Psoas muscle (tissue), 8 donors: ENCODE results near the gene CACNB3. TPM values are rescaled to one million over a fixed set of nuclear protein-coding genes. Genes with fewer than 3 reads are reported as not detected.
A peak's percentile ranks its signal among the peaks of the same experiment; 100 is the strongest.
"Not testable (repeated sequence)": the region's sequence is repeated elsewhere in the genome, so short reads cannot be mapped to it uniquely, and the experiment has no call there.

ENCODE experiments used
- ATAC-seq, 4 donors: fragments of 200-7000 bp; cut with Tn5 transposase; one replicate each; pipeline ENCODE4 v1.9.1; 2020; ENCODE audit warnings: moderate library complexity in 3 of 4, mild to moderate bottlenecking in 2 of 4
- DNase-seq, 2 donors: peaks; one replicate each; pipeline ENCODE4 v3.0.0-alpha.2; 2020
- H3K27ac ChIP-seq: fragments of 200-600 bp; one replicate; pipeline ENCODE4 v1.8.0; 2022
- H3K27me3 ChIP-seq, 3 donors: fragments of 200-600 bp in 1 of 3; one replicate each; pipeline versions ENCODE4 v1.6.1 to v1.8.0; 2013 to 2022; ENCODE audit warnings: low read length in 2 of 3, mild to moderate bottlenecking in 2 of 3, moderate library complexity in 1 of 3; ENCODE audit not compliant: insufficient read depth in 3 of 3
- H3K36me3 ChIP-seq, 2 donors: fragments of 200-600 bp in 1 of 2; one replicate each; pipeline versions ENCODE4 v1.6.1 to v1.8.0; 2013 to 2022; ENCODE audit warnings: low read depth in 1 of 2, mild to moderate bottlenecking in 1 of 2, moderate library complexity in 1 of 2; ENCODE audit not compliant: insufficient read depth in 1 of 2
- H3K4me1 ChIP-seq: fragments of 200-600 bp; one replicate; pipeline ENCODE4 v1.8.0; 2022
- H3K4me3 ChIP-seq: fragments of 200-600 bp; one replicate; pipeline ENCODE4 v1.8.0; 2022; ENCODE audit warnings: mild to moderate bottlenecking
- H3K9me3 ChIP-seq: fragments of 200-600 bp; one replicate; pipeline ENCODE4 v1.8.0; 2022
- WGBS, 3 donors: extraction: QIAGEN DNeasy Blood & Tissue Kit; methylation state at CpG; one replicate each; pipeline versions ENCODE4 v1.1.6 to v1.1.7; 2013; 5-methylcytosine and 5-hydroxymethylcytosine counted together
- intact Hi-C, 2 donors: fragments of 100-400 bp; cut with DNase I; formaldehyde crosslinking; loops; one replicate each; pipeline versions ENCODE4 v1.11.0 to v1.14.2; 2022
- polyA plus RNA-seq, 3 donors: library from polyadenylated mRNA; stranded (reverse); fragments of 200-250 nt; gene quantifications; one replicate each; pipeline ENCODE4 v1.2.3, GENCODE V29; 2013
- total RNA-seq, 4 donors: library from RNA; stranded (reverse); fragmentation: NEBNext Ultra II Directional in 2 of 4; extraction: Animal tissue kit (Norgen Biotek cat#: 25700) in 2 of 4; gene quantifications; one replicate each; pipeline versions ENCODE4 v1.2.1 to v1.2.4, GENCODE V29; 2021 to 2023
- TF ChIP-seq, protein P1 (sequence below): fragments of 200-600 bp; IDR thresholded peaks from one replicate; pipeline ENCODE4 v1.8.0; 2022; ENCODE audit warnings: antibody characterized with exemption
- donor health status: healthy with polysubstance abuse.
- donor health status: DM: no; HTN: no; CAD: no; lungs with moderate emphysema.
- donor health status: Bipolar disorder and iron deficiency.
- donor health status: healthy.
- donor health status: DM: yes; HTN: yes; CAD: no.
- donor health status: DM: no; HTN: no; CAD: no.
- donor health status: DM: no; HTN: no; CAD: no.
- donor health status: DM: yes; HTN: yes; CAD: no.

The CACNB3 gene
- total and polyA plus RNA-seq, 7 donors: 0.92 to 3.5 (median 2.0) TPM

DNA sequence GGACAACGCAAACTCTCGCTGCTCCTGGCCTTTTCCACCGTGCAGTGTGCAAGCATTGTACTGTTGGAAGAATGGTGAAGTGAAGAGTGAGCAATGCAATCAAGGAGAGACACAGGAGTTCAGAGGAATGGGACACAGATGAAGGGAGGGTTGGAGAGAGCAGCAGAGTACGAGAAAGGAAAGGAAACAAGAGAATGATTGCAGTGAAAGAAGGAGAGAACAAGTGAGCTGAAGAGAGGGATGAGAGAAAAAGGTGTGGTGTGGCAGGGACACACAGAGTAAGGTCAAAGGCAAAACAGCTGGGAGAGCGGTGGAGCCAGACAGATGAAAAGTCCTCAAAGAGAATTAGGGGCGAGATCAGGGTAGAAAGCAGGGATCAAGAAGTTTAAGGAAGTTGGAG, 13.0 kb downstream of the CACNB3 start:
- intact Hi-C loops: no loop called here
- Histone ChIP-seq H3K36me3 (peaks cover 21 to 91% of the 10 kb centered on the region in 2 donors), H3K4me3 (no peak overlapping the region), H3K9me3 (no peaks in the 10 kb centered on the region), H3K4me1 (no peaks in the 10 kb centered on the region), H3K27ac (no peak overlapping the region), H3K27me3 (no peaks in the 10 kb centered on the region)
- DNase-seq (no peak), ATAC-seq (no peak)
- TF ChIP-seq, protein P1, sequence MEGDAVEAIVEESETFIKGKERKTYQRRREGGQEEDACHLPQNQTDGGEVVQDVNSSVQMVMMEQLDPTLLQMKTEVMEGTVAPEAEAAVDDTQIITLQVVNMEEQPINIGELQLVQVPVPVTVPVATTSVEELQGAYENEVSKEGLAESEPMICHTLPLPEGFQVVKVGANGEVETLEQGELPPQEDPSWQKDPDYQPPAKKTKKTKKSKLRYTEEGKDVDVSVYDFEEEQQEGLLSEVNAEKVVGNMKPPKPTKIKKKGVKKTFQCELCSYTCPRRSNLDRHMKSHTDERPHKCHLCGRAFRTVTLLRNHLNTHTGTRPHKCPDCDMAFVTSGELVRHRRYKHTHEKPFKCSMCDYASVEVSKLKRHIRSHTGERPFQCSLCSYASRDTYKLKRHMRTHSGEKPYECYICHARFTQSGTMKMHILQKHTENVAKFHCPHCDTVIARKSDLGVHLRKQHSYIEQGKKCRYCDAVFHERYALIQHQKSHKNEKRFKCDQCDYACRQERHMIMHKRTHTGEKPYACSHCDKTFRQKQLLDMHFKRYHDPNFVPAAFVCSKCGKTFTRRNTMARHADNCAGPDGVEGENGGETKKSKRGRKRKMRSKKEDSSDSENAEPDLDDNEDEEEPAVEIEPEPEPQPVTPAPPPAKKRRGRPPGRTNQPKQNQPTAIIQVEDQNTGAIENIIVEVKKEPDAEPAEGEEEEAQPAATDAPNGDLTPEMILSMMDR: no peak
- 87 to 92% (median 88%) methylated on average over 6 of the region's 6 CpGs for WGBS, 3 donors

DNA sequence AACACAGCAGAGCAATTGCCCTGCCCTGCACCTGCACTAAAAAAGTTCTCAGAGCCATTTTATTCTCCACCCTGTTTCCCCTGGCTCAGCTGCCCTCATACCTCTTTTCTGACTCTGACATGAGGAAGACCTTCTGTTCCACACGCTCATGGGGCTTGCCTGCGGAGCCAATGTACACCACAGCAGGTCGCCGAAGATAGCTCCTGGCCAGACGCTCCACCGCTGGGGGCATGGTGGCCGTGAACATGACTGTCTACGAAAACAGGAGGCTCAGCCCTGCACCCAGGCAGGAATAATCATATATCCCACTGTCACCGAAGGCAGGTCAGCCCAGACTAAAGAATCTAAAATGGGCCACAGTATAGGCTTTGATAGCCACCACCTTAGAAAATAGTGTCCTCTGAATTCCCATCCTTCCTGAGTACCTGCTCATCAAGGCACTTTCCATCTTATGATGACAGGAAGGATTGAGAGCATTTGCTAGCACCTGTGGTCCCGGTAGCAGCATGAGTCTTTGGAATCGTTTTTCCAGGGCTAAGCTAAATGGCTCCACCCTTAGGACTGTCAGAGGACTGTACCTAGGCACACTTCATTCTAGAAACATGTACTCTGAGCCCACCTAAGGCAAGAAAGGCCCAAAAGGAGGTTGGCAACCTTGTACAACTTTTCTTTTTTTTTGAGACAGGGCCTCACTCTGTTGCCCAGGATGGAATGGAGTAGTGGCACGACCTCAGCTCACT, 14.2 kb downstream of the CACNB3 start:
- no peak overlapping the region for H3K4me3 ChIP-seq
- intact Hi-C loops: no loop called here
- TF ChIP-seq, protein P1: no peak
- DNase-seq (no peak), ATAC-seq (no peak)
- no peak overlapping the region for H3K27ac ChIP-seq
- 87 to 90% (median 88%) methylated on average over 12 of the region's 12 CpGs for WGBS, 3 donors
- no peaks in the 10 kb centered on the region for H3K27me3 ChIP-seq
- H3K36me3 ChIP-seq: peaks cover 21 to 98% of the 10 kb centered on the region in 2 donors
- no peaks in the 10 kb centered on the region for H3K4me1 ChIP-seq
- no peaks in the 10 kb centered on the region for H3K9me3 ChIP-seq

DNA sequence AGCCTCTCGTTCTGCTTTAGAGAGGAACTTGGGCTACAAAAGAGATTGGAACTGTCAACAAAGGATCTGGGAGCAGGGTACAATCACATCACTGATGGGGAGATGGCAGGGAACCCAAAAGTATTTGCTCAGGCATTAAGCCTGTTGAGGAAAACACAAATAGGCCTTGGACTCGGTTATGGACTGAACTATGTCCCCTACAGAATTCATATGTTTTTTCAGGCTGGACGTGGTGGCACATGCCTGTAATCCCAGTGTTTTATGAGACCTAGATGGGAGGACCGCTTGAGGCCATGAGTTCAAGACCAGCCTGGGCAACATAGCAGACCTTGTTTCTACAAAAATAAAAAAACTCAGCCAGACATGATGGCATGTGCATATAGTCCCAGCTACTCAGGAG, 19.8 kb downstream of the CACNB3 start:
- no peaks in the 10 kb centered on the region for H3K27me3 ChIP-seq
- H3K4me1 ChIP-seq: no peaks in the 10 kb centered on the region
- no peak overlapping the region for H3K27ac ChIP-seq
- ATAC-seq (no peak), DNase-seq (no peak)
- intact Hi-C loops: no loop called here
- peaks cover 16 to 83% of the 10 kb centered on the region in 2 donors for H3K36me3 ChIP-seq
- 85 to 95% (median 85%) methylated on average over 4 of the region's 4 CpGs for WGBS, 3 donors
- TF ChIP-seq, protein P1: no peak
- H3K9me3 ChIP-seq: no peaks in the 10 kb centered on the region
- no peak overlapping the region for H3K4me3 ChIP-seq

DNA sequence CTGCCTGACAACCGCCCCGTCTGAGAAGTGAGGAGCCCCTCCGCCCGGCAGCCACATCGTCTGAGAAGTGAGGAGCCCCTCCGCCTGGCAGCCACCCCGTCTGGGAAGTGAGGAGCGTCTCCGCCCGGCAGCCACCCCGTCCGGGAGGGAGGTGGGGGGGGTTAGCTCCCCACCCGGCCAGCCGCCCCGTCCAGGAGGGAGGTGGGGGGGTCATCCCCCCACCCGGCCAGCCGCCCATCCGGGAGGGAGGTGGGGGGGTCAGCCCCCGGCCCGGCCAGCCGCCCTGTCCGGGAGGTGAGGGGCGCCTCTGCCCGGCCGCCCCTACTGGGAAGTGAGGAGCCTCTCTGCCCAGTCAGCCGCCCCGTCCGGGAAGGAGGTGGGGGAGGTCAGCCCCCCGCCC, 23.7 kb downstream of the CACNB3 start:
- H3K9me3 ChIP-seq, H3K4me1 ChIP-seq, H3K4me3 ChIP-seq, H3K27me3 ChIP-seq, intact Hi-C loops, DNase-seq, H3K27ac ChIP-seq, ATAC-seq: not testable (repeated sequence)
- H3K36me3 ChIP-seq: peaks cover 15 to 83% of the 10 kb centered on the region in 2 donors
- 92 to 94% (median 93%) methylated on average over 10 to 29 of the region's 29 CpGs for WGBS, 3 donors

DNA sequence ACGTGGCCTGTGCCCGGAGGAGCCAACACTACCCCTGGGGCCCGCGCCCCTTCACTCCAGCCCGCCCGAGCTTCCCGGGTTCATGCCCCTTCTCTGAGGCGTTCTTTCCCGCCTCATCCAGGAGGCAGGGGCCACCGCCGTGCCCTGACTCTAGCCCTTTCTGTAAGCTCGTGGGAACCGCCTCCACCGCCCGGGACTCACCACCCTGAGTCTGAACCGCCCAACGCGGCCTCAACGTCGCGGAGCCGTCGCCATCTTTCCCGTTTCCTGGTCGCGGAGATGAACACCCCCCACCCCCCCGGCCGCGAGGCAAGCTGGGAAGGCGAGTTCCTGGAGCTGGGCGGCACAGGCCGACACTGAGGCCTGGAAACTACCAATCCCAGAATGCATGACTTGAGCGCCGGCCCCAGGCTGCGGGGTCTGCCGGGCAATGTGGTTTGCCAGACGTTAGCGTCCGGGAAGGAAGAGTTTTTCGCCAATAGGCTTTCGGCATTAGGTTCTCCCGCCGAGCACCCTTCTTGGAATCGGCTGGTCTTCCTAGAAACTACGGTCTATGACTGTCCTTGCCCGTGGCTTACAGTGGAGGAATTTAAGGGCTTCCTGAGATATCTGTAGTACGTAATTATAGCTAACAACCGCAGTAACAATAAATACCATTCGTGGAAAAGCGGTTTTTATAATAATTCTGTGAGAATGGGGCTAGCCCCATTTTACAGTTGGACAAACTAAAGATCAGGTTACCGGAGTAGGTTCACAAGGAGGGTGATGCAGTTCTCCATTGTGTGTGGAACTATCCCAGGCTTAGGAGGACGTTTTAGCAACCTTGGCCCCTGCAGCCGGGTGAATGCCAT, 33.8 kb downstream of the CACNB3 start, which contains the start of gene DDX23:
DDX23 (minus strand) TSS at position 281 of the 851 bp plus-strand sequence. CDS start 6,381 bp downstream, outside the sequence.
- Histone ChIP-seq H3K27me3 (no peaks in the 10 kb centered on the region), H3K4me1 (peaks cover 19% of the 10 kb centered on the region), H3K36me3 (peaks cover 0 to 21% of the 10 kb centered on the region in 2 donors), H3K4me3 (peak within 1 kb of the TSS; percentile 100), H3K27ac (peak within 1 kb of the TSS; percentile 91), H3K9me3 (no peaks in the 10 kb centered on the region)
- ATAC-seq (peak; percentile 97 to 99 (median 98)), DNase-seq (peak; percentile 95 to 97)
- intact Hi-C loops: loop anchor here in 1 of 2 donors (5.0 kb wide), 1 partner anchor 85 kb away; no protein-coding TSS in a partner anchor
- 0 to 1% (median 1%) methylated on average over 46 to 53 of the region's 53 CpGs for WGBS, 3 donors
- TF ChIP-seq, protein P1: no peak
